SK-N-SH (cell line): ENCODE results near the gene MBD3L4. TPM values are rescaled to one million over a fixed set of nuclear protein-coding genes. Genes with fewer than 3 reads are reported as not detected.

Source experiments
- CTCF ChIA-PET: fragments of 300-600, 350-600 bp; formaldehyde crosslinking; extraction: SDS; loops from one replicate; lab custom pipeline; 2021; lab: Yijun Ruan, JAX
- POLR2A ChIA-PET: fragments of 350-600 bp; sonication (Branson Sonifier 250); formaldehyde crosslinking; extraction: SDS; loops from one replicate; lab custom pipeline; 2020; ENCODE audit warnings: antibody characterized with exemption, inconsistent platforms; lab: Yijun Ruan, JAX
- DNase-seq: peaks from one replicate; pipeline ENCODE4 v3.0.0; 2012
- H2AFZ ChIP-seq: fragments of 200-600 bp; sonication (generic); 2 replicates; pipeline ENCODE4 v1.8.1; 2016; ENCODE audit warnings: antibody characterized with exemption, mild to moderate bottlenecking, low read depth
- H3F3A ChIP-seq: fragments of 200-600 bp; sonication (generic); replicated peaks from 2 replicates; pipeline ENCODE3; 2016; ENCODE audit warnings: antibody characterized with exemption, mild to moderate bottlenecking; ENCODE audit not compliant: insufficient read depth
- H3K27ac ChIP-seq, 2 experiments: fragments of 200-500 bp in 1 of 2; fragments of 200-600 bp in 1 of 2; sonication (Bioruptor generic) in 1 of 2; sonication (generic), shearing (Covaris generic) in 1 of 2; 2 replicates each; pipeline versions ENCODE4 v1.5.1 to v1.6.1; 2014 to 2016; ENCODE audit warnings: low read depth in 2 of 2, inconsistent platforms in 1 of 2, low read length in 1 of 2, mild to moderate bottlenecking in 1 of 2, mixed read lengths in 1 of 2
- H3K27me3 ChIP-seq: fragments of 200-600 bp; sonication (generic), shearing (Covaris generic); 2 replicates; pipeline ENCODE4 v1.6.1; 2016; ENCODE audit warnings: mixed run types; ENCODE audit not compliant: insufficient read depth
- H3K36me3 ChIP-seq, 2 experiments: fragments of 200-500 bp in 1 of 2; fragments of 200-600 bp in 1 of 2; sonication (Bioruptor generic) in 1 of 2; sonication (generic) in 1 of 2; replicated peaks in 1 of 2; 2 replicates each; pipeline versions ENCODE3 to v1.5.1; 2014 to 2016; ENCODE audit warnings: low read length in 1 of 2, mild to moderate bottlenecking in 1 of 2; ENCODE audit not compliant: insufficient read depth in 2 of 2, control insufficient read depth in 1 of 2
- H3K4me1 ChIP-seq, 2 experiments: fragments of 200-500 bp in 1 of 2; fragments of 200-600 bp in 1 of 2; sonication (Bioruptor generic) in 1 of 2; sonication (generic), shearing (Covaris generic) in 1 of 2; 2 replicates each; pipeline versions ENCODE4 v1.5.1 to v1.6.1; 2014 to 2016; ENCODE audit warnings: low read depth in 1 of 2, low read length in 1 of 2, mixed run types in 1 of 2; ENCODE audit not compliant: insufficient read depth in 2 of 2, control insufficient read depth in 1 of 2
- H3K4me2 ChIP-seq: fragments of 200-600 bp; sonication (generic), shearing (Covaris generic); 2 replicates; pipeline ENCODE4 v1.6.1; 2017; ENCODE audit warnings: mixed run types
- H3K4me3 ChIP-seq, 2 experiments: fragments of 200-500 bp in 1 of 2; fragments of 200-600 bp in 1 of 2; sonication (Bioruptor generic) in 1 of 2; sonication (generic), shearing (Covaris generic) in 1 of 2; 2 replicates each; pipeline versions ENCODE4 v1.5.1 to v1.8.1; 2014 to 2016; ENCODE audit warnings: low read depth in 2 of 2, inconsistent platforms in 1 of 2, low read length in 1 of 2, mild to moderate bottlenecking in 1 of 2, mixed read lengths in 1 of 2, moderate library complexity in 1 of 2
- H3K79me2 ChIP-seq: fragments of 200-600 bp; sonication (generic); 2 replicates; pipeline ENCODE4 v1.8.1; 2017; ENCODE audit warnings: mild to moderate bottlenecking; ENCODE audit not compliant: insufficient read depth
- H3K9ac ChIP-seq: fragments of 200-600 bp; sonication (generic); 2 replicates; pipeline ENCODE4 v1.6.1; 2017; ENCODE audit warnings: mixed run types
- H3K9me2 ChIP-seq: fragments of 200-600 bp; sonication (generic); 2 replicates; pipeline ENCODE4 v1.6.1; 2017; ENCODE audit warnings: mixed run types
- H3K9me3 ChIP-seq: fragments of 200-600 bp; sonication (generic); 2 replicates; pipeline ENCODE4 v1.6.1; 2017; ENCODE audit warnings: mixed run types, mild to moderate bottlenecking, moderate library complexity
- H4K20me1 ChIP-seq: fragments of 200-600 bp; sonication (generic); 2 replicates; pipeline ENCODE4 v1.6.1; 2017; ENCODE audit warnings: mild to moderate bottlenecking, mixed run types; ENCODE audit not compliant: insufficient read depth
- CTCF ChIP-seq: fragments of 200-600 bp; sonication (generic); IDR thresholded peaks from 2 replicates; pipeline ENCODE4 v1.6.1; 2017; ENCODE audit warnings: antibody characterized with exemption, mild to moderate bottlenecking, moderate library complexity
- ELF1 ChIP-seq: IDR thresholded peaks from 2 replicates; pipeline ENCODE4 v1.4.0; 2012
- EP300 ChIP-seq, 2 experiments: IDR thresholded peaks; 2 replicates each; pipeline versions ENCODE4 v1.4.0 to v1.6.1; 2012; ENCODE audit warnings: borderline replicate concordance in 1 of 2, low read depth in 1 of 2, low read length in 1 of 2
- IRF3 ChIP-seq: fragments of 150-350 bp; IDR thresholded peaks from 2 replicates; pipeline ENCODE4 v1.6.1; 2016; ENCODE audit warnings: mild to moderate bottlenecking, low read depth, low read length
- MEF2A ChIP-seq: IDR thresholded peaks from 2 replicates; pipeline ENCODE4 v1.4.0; 2012; ENCODE audit warnings: low read depth, borderline replicate concordance
- MXI1 ChIP-seq: IDR thresholded peaks from 2 replicates; pipeline ENCODE4 v1.6.1; 2012; ENCODE audit warnings: mild to moderate bottlenecking, low read depth, low read length, improper control_type of control experiment
- NRF1 ChIP-seq: IDR thresholded peaks from 2 replicates; pipeline ENCODE4 v1.6.1; 2012; ENCODE audit warnings: low read depth, mild to moderate bottlenecking, low read length
- PBX3 ChIP-seq: IDR thresholded peaks from 2 replicates; pipeline ENCODE4; 2012
- POLR2AphosphoS5 ChIP-seq: IDR thresholded peaks from 2 replicates; pipeline ENCODE4 v1.6.1; 2012; ENCODE audit warnings: low read depth, low read length
- RXRA ChIP-seq: IDR thresholded peaks from 2 replicates; pipeline ENCODE4 v1.4.0; 2012; ENCODE audit warnings: low read depth, mild to moderate bottlenecking, borderline replicate concordance
- SIN3A ChIP-seq: IDR thresholded peaks from 2 replicates; pipeline ENCODE4 v1.6.1; 2012; ENCODE audit warnings: low read depth, mild to moderate bottlenecking, low read length, moderate library complexity, borderline replicate concordance
- SMC3 ChIP-seq: IDR thresholded peaks from 2 replicates; pipeline ENCODE4 v1.6.1; 2012; ENCODE audit warnings: low read depth, low read length, improper control_type of control experiment
- TAF1 ChIP-seq: IDR thresholded peaks from 2 replicates; pipeline ENCODE4 v1.6.1; 2012; ENCODE audit warnings: low read depth, mild to moderate bottlenecking, low read length, moderate library complexity, borderline replicate concordance
- USF2 ChIP-seq: fragments of 150-350 bp; IDR thresholded peaks from 2 replicates; pipeline ENCODE4 v1.6.1; 2017; ENCODE audit warnings: antibody characterized with exemption, low read length, low read depth, borderline replicate concordance
- YY1 ChIP-seq: IDR thresholded peaks from 2 replicates; pipeline ENCODE4 v1.4.0; 2012; ENCODE audit warnings: low read depth, mild to moderate bottlenecking
- ZBTB33 ChIP-seq: IDR thresholded peaks from 2 replicates; pipeline ENCODE4 v1.4.0; 2012; ENCODE audit warnings: low read depth, borderline replicate concordance
- WGBS: methylation state at CpG from one replicate; pipeline ENCODE4 v1.1.6; 2017; ENCODE audit warnings: low lambda C conversion rate; 5-methylcytosine and 5-hydroxymethylcytosine counted together
- polyA plus RNA-seq, 3 experiments: library from polyadenylated mRNA; depleted of rRNA; stranded (reverse); fragments of >200 nt; gene quantifications; 2 replicates each; pipeline ENCODE4 v1.2.3, GENCODE V29; 2012

MBD3L4 gene
- polyA plus RNA-seq, 1 of the 3 experiments (the other 2 are of a cell fraction) = not detected

- Histone ChIP-seq H3K4me2 (no peak overlapping the region), H3K79me2 (no peaks in the 10 kb centered on the region), H2AFZ (no peak overlapping the region), H3K4me3 (no peak overlapping the region), H3K27ac (no peak overlapping the region), H3K9me2 (no peaks in the 10 kb centered on the region), H3K4me1 (no peaks in the 10 kb centered on the region), H4K20me1 (no peaks in the 10 kb centered on the region), H3K9me3 (no peaks in the 10 kb centered on the region), H3F3A (no peaks in the 10 kb centered on the region), H3K27me3 (peaks cover 27% of the 10 kb centered on the region; the same call in 1 of the 2 replicates), H3K36me3 (no peaks in the 10 kb centered on the region), H3K9ac (no peak overlapping the region)
- TF ChIP-seq IRF3 = no peak
- no peak for TF ChIP-seq POLR2AphosphoS5
- no peak for TF ChIP-seq CTCF
- TF ChIP-seq EP300 (IDR thresholded peaks at IDR 0.05; ENCODE audit: borderline replicate concordance in 1 of 2, low read depth in 1 of 2, low read length in 1 of 2) = no peak
- no peak for TF ChIP-seq YY1
- no peak for TF ChIP-seq TAF1
- TF ChIP-seq ELF1 = no peak
- no peak for TF ChIP-seq MEF2A
- TF ChIP-seq PBX3 = no peak
- no peak for TF ChIP-seq SIN3A
- TF ChIP-seq RXRA = no peak
- no peak for TF ChIP-seq USF2
- TF ChIP-seq SMC3 = no peak
- no peak for TF ChIP-seq ZBTB33
- TF ChIP-seq MXI1 = no peak
- no peak for TF ChIP-seq NRF1
- DNase-seq = no peak
- ChIA-PET POLR2A (no interaction called here), CTCF (no interaction called here)
- WGBS = 19% methylated on average over 8 of the region's 11 CpGs
These were observed 33.8 kb downstream of the MBD3L4 start for GRCh38 chr19:7006135-7006704.
